ENCODE data around the gene KCTD1.

DNA sequence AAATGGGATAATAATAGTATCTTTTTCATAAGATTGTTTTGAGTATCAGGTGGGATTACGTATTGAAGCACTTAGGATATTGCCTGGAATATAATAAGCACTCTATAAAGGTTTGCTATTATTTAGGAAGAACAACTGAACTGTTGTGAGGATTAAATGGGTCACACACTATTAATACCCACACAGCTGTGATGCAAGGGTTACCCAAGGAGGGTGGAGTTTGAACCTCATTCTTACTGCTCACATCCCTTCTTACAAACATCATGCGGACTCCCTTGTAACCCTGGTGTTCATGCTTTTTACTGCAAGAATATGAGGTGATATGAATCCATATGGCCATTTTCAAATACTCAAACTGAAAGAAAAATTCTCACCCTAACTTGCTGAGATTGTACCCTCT is 113.5 kb downstream of the KCTD1 start:
- no peak for TF ChIP-seq POLR2A (IDR thresholded peaks at IDR 0.05)
- TF ChIP-seq, protein P1, sequence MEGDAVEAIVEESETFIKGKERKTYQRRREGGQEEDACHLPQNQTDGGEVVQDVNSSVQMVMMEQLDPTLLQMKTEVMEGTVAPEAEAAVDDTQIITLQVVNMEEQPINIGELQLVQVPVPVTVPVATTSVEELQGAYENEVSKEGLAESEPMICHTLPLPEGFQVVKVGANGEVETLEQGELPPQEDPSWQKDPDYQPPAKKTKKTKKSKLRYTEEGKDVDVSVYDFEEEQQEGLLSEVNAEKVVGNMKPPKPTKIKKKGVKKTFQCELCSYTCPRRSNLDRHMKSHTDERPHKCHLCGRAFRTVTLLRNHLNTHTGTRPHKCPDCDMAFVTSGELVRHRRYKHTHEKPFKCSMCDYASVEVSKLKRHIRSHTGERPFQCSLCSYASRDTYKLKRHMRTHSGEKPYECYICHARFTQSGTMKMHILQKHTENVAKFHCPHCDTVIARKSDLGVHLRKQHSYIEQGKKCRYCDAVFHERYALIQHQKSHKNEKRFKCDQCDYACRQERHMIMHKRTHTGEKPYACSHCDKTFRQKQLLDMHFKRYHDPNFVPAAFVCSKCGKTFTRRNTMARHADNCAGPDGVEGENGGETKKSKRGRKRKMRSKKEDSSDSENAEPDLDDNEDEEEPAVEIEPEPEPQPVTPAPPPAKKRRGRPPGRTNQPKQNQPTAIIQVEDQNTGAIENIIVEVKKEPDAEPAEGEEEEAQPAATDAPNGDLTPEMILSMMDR (IDR thresholded peaks at IDR 0.05), result no peak

Data from lower leg skin (tissue), 3 donors.